Body of pancreas (tissue), 4 donors: ENCODE results near the gene EPHB1.

Experiments used
- POLR2A ChIP-seq, 3 donors: fragments of 450-650 bp; IDR thresholded peaks; one replicate each; pipeline ENCODE4 v1.6.1; 2016; ENCODE audit warnings: antibody characterized with exemption in 3 of 3, mild to moderate bottlenecking in 2 of 3
- TF ChIP-seq, protein P1 (sequence below), 7 experiments: fragments of 450-650 bp in 4 of 7; fragments of 200-600 bp in 3 of 7; sonication (generic) in 3 of 7; IDR thresholded peaks; one replicate each; pipeline ENCODE4 v1.5.1; 2016 to 2019; ENCODE audit warnings: antibody characterized with exemption in 7 of 7

DNA sequence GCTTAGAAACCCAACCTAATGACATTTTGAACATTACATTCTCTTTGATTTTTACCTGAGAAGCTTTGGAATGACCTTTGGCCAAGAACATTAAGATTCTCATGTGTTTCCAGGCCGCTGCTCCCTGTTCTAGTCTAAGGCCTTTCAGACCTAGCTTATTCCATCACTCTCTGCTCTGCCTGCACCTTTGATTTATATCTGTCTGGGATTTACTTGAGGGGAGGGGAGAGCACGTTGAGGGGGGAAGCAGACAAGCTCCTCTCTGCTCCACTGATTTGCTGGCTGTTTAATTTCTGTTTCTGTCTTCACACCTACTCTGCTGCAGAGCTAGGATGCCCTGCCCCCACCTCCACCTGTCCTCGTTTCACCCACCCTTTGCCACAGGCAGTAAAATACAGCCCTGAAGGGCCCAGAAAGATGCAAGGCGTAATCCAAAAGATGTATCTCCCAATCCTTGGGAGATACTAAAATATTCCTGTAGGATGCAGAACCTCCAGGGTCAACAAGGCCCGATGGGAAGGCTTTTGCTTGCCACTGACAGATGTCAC lies 429.8 kb downstream of the EPHB1 start:
- TF ChIP-seq, protein P1, sequence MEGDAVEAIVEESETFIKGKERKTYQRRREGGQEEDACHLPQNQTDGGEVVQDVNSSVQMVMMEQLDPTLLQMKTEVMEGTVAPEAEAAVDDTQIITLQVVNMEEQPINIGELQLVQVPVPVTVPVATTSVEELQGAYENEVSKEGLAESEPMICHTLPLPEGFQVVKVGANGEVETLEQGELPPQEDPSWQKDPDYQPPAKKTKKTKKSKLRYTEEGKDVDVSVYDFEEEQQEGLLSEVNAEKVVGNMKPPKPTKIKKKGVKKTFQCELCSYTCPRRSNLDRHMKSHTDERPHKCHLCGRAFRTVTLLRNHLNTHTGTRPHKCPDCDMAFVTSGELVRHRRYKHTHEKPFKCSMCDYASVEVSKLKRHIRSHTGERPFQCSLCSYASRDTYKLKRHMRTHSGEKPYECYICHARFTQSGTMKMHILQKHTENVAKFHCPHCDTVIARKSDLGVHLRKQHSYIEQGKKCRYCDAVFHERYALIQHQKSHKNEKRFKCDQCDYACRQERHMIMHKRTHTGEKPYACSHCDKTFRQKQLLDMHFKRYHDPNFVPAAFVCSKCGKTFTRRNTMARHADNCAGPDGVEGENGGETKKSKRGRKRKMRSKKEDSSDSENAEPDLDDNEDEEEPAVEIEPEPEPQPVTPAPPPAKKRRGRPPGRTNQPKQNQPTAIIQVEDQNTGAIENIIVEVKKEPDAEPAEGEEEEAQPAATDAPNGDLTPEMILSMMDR (IDR thresholded peaks at IDR 0.05) = no peak
- TF ChIP-seq POLR2A (IDR thresholded peaks at IDR 0.05) = no peak
